Fibroblast of lung (primary cell): ENCODE results near the gene CCND3. TPM values are rescaled to one million over a fixed set of nuclear protein-coding genes. Genes with fewer than 3 reads are reported as not detected.
A peak's percentile ranks its signal among the peaks of the same experiment; 100 is the strongest.

Experiments used
- DNase-seq, 2 donors: peaks; one replicate each; pipeline versions ENCODE4 v3.0.0 to v3.0.0-alpha.2; 2010; ENCODE audit warnings: low read depth in 2 of 2
- H2AFZ ChIP-seq: 2 replicates; pipeline ENCODE4 v1.5.1; 2012; ENCODE audit warnings: low read length, control low read depth, inconsistent platforms
- H3K27ac ChIP-seq: 2 replicates; pipeline ENCODE4 v1.5.1; 2011; ENCODE audit warnings: low read length, control low read depth; ENCODE audit not compliant: insufficient read depth
- H3K27me3 ChIP-seq: 2 replicates; pipeline ENCODE4 v1.5.1; 2011; ENCODE audit warnings: mild to moderate bottlenecking, low read length; ENCODE audit not compliant: control insufficient read depth, insufficient read depth
- H3K36me3 ChIP-seq: 2 replicates; pipeline ENCODE4 v1.5.1; 2011; ENCODE audit warnings: low read length; ENCODE audit not compliant: control insufficient read depth, insufficient read depth
- H3K4me1 ChIP-seq: 2 replicates; pipeline ENCODE4 v1.5.1; 2011; ENCODE audit warnings: low read length; ENCODE audit not compliant: control insufficient read depth, insufficient read depth; ENCODE audit errors: extremely low read depth
- H3K4me2 ChIP-seq: 2 replicates; pipeline ENCODE4 v1.5.1; 2011; ENCODE audit warnings: low read length, control low read depth; ENCODE audit not compliant: insufficient read depth; ENCODE audit errors: extremely low read depth
- H3K4me3 ChIP-seq, 4 experiments: fragments of 200-600 bp in 1 of 4; sonication (generic) in 1 of 4; replicated peaks in 1 of 4; 2 replicates each; pipeline ENCODE4 v1.5.1; 2011 to 2016; ENCODE audit warnings: low read length in 4 of 4, low read depth in 3 of 4, mild to moderate bottlenecking in 3 of 4, control low read depth in 2 of 4, inconsistent platforms in 1 of 4, mixed read lengths in 1 of 4; ENCODE audit not compliant: insufficient read depth in 1 of 4; ENCODE audit errors: control extremely low read depth in 1 of 4
- H3K79me2 ChIP-seq: 2 replicates; pipeline ENCODE4 v1.5.1; 2012; ENCODE audit warnings: mild to moderate bottlenecking, low read length, inconsistent platforms; ENCODE audit not compliant: control insufficient read depth, insufficient read depth
- H3K9ac ChIP-seq: 2 replicates; pipeline ENCODE4 v1.5.1; 2011; ENCODE audit warnings: mild to moderate bottlenecking, low read length, control low read depth; ENCODE audit not compliant: insufficient read depth
- H3K9me3 ChIP-seq: 2 replicates; pipeline ENCODE4 v1.5.1; 2012; ENCODE audit warnings: low read depth, low read length; ENCODE audit not compliant: control insufficient read depth, insufficient read depth
- H4K20me1 ChIP-seq: 2 replicates; pipeline ENCODE4 v1.5.1; 2011; ENCODE audit warnings: low read length; ENCODE audit not compliant: control insufficient read depth, insufficient read depth; ENCODE audit errors: extremely low read depth
- CTCF ChIP-seq, 2 donors: IDR thresholded peaks in 1 of 2; conservative IDR thresholded peaks in 1 of 2; 1 replicate in 1 of 2; 2 replicates in 1 of 2; pipeline ENCODE4 v1.5.1; 2011 to 2012; ENCODE audit warnings: low read length in 2 of 2, control low read depth in 1 of 2, inconsistent platforms in 1 of 2, low read depth in 1 of 2, mild to moderate bottlenecking in 1 of 2
- EZH2 ChIP-seq: IDR thresholded peaks from 2 replicates; pipeline ENCODE4 v1.5.1; 2012; ENCODE audit warnings: low read length, control low read depth, mild to moderate bottlenecking; ENCODE audit errors: missing control alignments
- polyA plus RNA-seq, 2 donors: library from polyadenylated mRNA; depleted of rRNA in 1 of 2; stranded (reverse) in 1 of 2; unstranded in 1 of 2; fragments of >200 nt; gene quantifications; 2 replicates each; pipeline ENCODE4 v1.2.1, GENCODE V29; 2011 to 2012; ENCODE audit warnings: missing spikeins in 1 of 2
- total RNA-seq: library from RNA; depleted of rRNA; stranded (reverse); fragments of >200 nt; gene quantifications from 2 replicates; pipeline ENCODE4 v1.2.1, GENCODE V29; 2014

Gene CCND3
- total and polyA plus RNA-seq, 2 donors (not counting 1 experiment from before 2014, with no cell fraction given): 15.0 to 29.6 TPM

DNA sequence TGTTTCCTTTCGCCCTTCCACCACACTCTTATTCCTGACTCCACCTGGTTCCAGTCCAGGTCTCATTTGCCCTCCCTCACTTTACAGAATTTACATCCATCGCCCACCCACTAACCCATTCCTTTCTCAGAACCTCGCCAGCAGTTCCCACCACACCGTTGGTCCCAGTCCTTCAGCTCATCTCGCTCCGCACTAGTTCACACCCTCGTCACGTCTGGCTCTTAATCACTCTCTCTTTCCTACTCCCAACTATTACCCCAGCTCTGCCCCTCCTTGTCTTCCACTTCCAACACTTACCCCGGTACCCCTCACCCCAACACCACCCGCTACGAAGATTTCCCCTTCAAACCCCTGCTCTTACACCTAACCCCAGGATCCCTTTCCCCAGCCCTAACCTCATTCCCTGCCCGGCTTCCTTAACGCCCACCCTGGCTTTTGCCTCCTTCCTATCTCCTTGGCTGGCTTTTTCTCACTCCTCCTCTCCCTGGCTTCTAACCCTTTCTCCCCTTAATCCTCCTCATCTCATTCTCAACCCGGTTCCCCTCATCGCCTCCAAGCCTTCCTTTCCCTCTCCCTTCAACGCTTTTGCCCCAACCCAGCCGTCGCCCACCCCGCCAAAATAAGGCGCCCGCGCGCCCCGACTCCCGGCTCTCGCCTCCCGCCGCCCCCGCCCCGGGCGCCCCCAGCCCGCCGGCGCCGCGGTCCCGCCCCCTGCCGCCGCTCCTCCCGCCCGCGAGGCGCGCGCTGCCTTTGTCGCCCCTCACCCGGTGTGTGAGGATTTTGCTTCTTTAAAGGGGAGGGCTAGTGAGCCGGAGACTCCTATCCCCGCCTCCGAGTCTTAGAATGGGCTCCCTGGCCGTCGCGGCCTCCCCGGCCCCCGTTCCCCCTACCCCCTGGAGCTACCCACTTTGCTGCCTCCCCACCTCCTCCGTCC lies 47.0 kb downstream of the CCND3 start:
- TF ChIP-seq CTCF (conservative IDR thresholded peaks at IDR 0.05 in 1 of 2, IDR thresholded peaks at IDR 0.05 in 1 of 2; ENCODE audit: low read depth in 1 of 2, low read length in 2 of 2): no peak
- no peak for TF ChIP-seq EZH2
- Histone ChIP-seq H3K4me3 (peak overlapping the region; percentile 67 to 89 (median 74)), H4K20me1 (no peaks in the 10 kb centered on the region), H3K9ac (peak overlapping the region; percentile 55), H3K36me3 (no peaks in the 10 kb centered on the region), H3K79me2 (no peaks in the 10 kb centered on the region), H3K27ac (peak overlapping the region; percentile 16), H3K27me3 (no peaks in the 10 kb centered on the region), H2AFZ (peak overlapping the region; percentile 52), H3K4me2 (peak overlapping the region; percentile 96), H3K9me3 (no peaks in the 10 kb centered on the region), H3K4me1 (peaks cover 7% of the 10 kb centered on the region)
- peak in 1 of 2 donors; percentile 25 for DNase-seq

DNA sequence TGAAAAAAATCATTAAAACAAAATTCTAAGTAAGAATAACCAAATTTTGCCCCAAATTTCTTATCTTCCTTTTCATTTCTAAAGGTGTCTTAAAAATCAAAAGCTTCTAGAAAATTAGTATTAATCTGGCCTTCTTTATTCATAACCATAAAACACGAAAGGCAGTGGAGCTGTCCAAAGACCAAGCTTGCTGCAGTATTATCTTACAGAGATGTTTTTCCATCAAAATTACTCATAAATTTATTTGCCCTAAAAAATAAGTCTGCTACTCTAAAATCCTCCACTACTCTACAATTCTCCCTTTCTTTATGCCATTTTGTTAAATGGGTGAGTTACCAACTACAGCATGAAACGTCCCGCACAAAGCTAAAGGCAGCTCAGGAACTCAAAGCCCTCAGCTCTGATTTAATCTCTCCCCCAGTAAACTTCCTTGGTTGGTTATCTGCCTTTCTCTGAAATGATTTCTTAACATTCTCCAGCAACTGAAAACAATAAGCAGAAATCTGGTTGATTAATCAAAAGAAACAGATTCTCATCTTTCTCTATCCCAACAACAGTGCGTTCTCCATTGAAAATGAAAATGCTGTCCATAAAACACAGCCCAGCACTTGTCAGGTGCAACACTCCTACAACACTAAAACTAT lies 48.6 kb downstream of the CCND3 start:
- Histone ChIP-seq H2AFZ (no peak overlapping the region), H3K79me2 (no peaks in the 10 kb centered on the region), H3K36me3 (no peaks in the 10 kb centered on the region), H3K9me3 (no peaks in the 10 kb centered on the region), H3K27me3 (no peaks in the 10 kb centered on the region), H3K4me2 (no peak overlapping the region), H4K20me1 (no peaks in the 10 kb centered on the region), H3K27ac (no peak overlapping the region), H3K4me3 (no peak overlapping the region), H3K4me1 (peaks cover 7% of the 10 kb centered on the region), H3K9ac (no peak overlapping the region)
- DNase-seq: no peak
- no peak for TF ChIP-seq EZH2
- no peak for TF ChIP-seq CTCF (conservative IDR thresholded peaks at IDR 0.05 in 1 of 2, IDR thresholded peaks at IDR 0.05 in 1 of 2; ENCODE audit: low read depth in 1 of 2, low read length in 2 of 2)

DNA sequence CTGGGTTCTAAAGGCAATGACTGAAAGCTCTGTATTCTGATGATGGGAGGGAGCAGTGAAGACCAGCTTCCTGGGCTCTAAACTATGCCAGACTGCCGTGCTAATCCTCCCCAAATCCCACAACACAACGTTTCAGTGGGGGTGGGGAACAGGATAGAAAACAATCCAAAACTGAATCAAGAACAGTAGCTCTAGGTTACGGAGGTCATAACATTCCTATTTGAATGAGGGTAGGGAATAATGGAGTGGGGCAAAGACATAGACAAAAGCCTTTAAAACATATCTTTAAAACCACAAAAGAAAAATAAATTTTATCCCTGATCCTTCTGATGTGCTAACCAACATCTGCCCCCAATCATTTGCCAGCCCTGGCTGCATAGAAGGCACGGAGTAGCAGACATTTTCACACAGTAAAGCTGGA lies 54.3 kb downstream of the CCND3 start:
- no peak for DNase-seq
- no peak overlapping the region for H2AFZ ChIP-seq
- H3K4me2 ChIP-seq: no peak overlapping the region
- no peaks in the 10 kb centered on the region for H4K20me1 ChIP-seq
- no peak overlapping the region for H3K9ac ChIP-seq
- H3K27ac ChIP-seq: no peak overlapping the region
- H3K79me2 ChIP-seq: no peaks in the 10 kb centered on the region
- H3K9me3 ChIP-seq: no peaks in the 10 kb centered on the region
- no peak overlapping the region for H3K4me3 ChIP-seq
- no peaks in the 10 kb centered on the region for H3K36me3 ChIP-seq
- H3K27me3 ChIP-seq: no peaks in the 10 kb centered on the region
- TF ChIP-seq EZH2: no peak
- no peak for TF ChIP-seq CTCF (conservative IDR thresholded peaks at IDR 0.05 in 1 of 2, IDR thresholded peaks at IDR 0.05 in 1 of 2; ENCODE audit: low read depth in 1 of 2, low read length in 2 of 2)
- H3K4me1 ChIP-seq: no peaks in the 10 kb centered on the region
